Osteocyte (in vitro differentiated cells): ENCODE measurements around the gene SCARF2. TPM values are rescaled to one million over a fixed set of nuclear protein-coding genes. Genes with fewer than 3 reads are reported as not detected.
A peak's percentile ranks its signal among the peaks of the same experiment; 100 is the strongest.
"Not testable (repeated sequence)": the region's sequence is repeated elsewhere in the genome, so short reads cannot be mapped to it uniquely, and the experiment has no call there.

Experiments
- DNase-seq: peaks from one replicate; pipeline ENCODE4 v3.0.0; 2021; ENCODE audit warnings: mixed read lengths; ENCODE audit not compliant: unreplicated experiment; ENCODE audit errors: extremely low spot score
- H3K27ac Mint-ChIP-seq: one replicate; pipeline ENCODE4 v1.8.0; 2021; ENCODE audit warnings: mild to moderate bottlenecking, mixed read lengths; ENCODE audit not compliant: unreplicated experiment
- H3K27me3 Mint-ChIP-seq: one replicate; pipeline ENCODE4 v1.8.0; 2021; ENCODE audit warnings: mixed read lengths; ENCODE audit not compliant: unreplicated experiment
- H3K36me3 Mint-ChIP-seq: one replicate; pipeline ENCODE4 v1.8.0; 2021; ENCODE audit warnings: mixed read lengths; ENCODE audit not compliant: unreplicated experiment
- H3K4me1 Mint-ChIP-seq: one replicate; pipeline ENCODE4 v1.8.0; 2021; ENCODE audit warnings: mixed read lengths; ENCODE audit not compliant: unreplicated experiment
- H3K4me3 Mint-ChIP-seq: one replicate; pipeline ENCODE4 v1.8.0; 2021; ENCODE audit warnings: mild to moderate bottlenecking, moderate library complexity, mixed read lengths; ENCODE audit not compliant: unreplicated experiment
- H3K9me3 Mint-ChIP-seq: one replicate; pipeline ENCODE4 v1.8.0; 2021; ENCODE audit warnings: mixed read lengths; ENCODE audit not compliant: unreplicated experiment
- total RNA-seq: library from RNA; stranded (reverse); gene quantifications from 2 replicates; pipeline ENCODE4 v1.2.1, GENCODE V29; 2021
- TF ChIP-seq, protein P1 (sequence below): fragments of 200-600 bp; sonication (generic); IDR thresholded peaks from 2 replicates; pipeline ENCODE4 v1.5.0; 2021; ENCODE audit warnings: antibody characterized with exemption, mild to moderate bottlenecking, moderate library complexity

The SCARF2 gene
- total RNA-seq, 1 donor from 2014 or later, result 50.8 TPM

- Mint-ChIP-seq H3K27me3 (no peaks in the 10 kb centered on the region), H3K9me3 (no peaks in the 10 kb centered on the region), H3K4me1 (peaks cover 36% of the 10 kb centered on the region), H3K4me3 (peak overlapping the region; percentile 87), H3K27ac (no peak overlapping the region), H3K36me3 (peaks cover 5% of the 10 kb centered on the region)
- no peak for DNase-seq
- TF ChIP-seq, protein P1, sequence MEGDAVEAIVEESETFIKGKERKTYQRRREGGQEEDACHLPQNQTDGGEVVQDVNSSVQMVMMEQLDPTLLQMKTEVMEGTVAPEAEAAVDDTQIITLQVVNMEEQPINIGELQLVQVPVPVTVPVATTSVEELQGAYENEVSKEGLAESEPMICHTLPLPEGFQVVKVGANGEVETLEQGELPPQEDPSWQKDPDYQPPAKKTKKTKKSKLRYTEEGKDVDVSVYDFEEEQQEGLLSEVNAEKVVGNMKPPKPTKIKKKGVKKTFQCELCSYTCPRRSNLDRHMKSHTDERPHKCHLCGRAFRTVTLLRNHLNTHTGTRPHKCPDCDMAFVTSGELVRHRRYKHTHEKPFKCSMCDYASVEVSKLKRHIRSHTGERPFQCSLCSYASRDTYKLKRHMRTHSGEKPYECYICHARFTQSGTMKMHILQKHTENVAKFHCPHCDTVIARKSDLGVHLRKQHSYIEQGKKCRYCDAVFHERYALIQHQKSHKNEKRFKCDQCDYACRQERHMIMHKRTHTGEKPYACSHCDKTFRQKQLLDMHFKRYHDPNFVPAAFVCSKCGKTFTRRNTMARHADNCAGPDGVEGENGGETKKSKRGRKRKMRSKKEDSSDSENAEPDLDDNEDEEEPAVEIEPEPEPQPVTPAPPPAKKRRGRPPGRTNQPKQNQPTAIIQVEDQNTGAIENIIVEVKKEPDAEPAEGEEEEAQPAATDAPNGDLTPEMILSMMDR, result no peak
These were observed 42.3 kb downstream of the SCARF2 start for GRCh38 chr22:20395181-20395906.

- peak; percentile 95 for DNase-seq
- Mint-ChIP-seq H3K27ac (peak within 1 kb of the TSS; percentile 95), H3K4me1 (peaks cover 36% of the 10 kb centered on the region), H3K36me3 (peaks cover 2% of the 10 kb centered on the region), H3K4me3 (peak within 1 kb of the TSS; percentile 87), H3K27me3 (no peaks in the 10 kb centered on the region), H3K9me3 (peaks cover 6% of the 10 kb centered on the region)
- TF ChIP-seq, protein P1, result no peak
These were observed 43.7 kb downstream of the SCARF2 start, which contains the start of gene ZNF74 for GRCh38 chr22:20393705-20394476. TSS of gene ZNF74 (plus strand) at chr22:20394151. CDS start at chr22:20394629, 478 bp downstream.

- DNase-seq, result no peak
- Mint-ChIP-seq H3K4me1 (peaks cover 33% of the 10 kb centered on the region), H3K27me3 (peaks cover 3% of the 10 kb centered on the region), H3K4me3 (peak overlapping the region; percentile 87), H3K9me3 (peaks cover 6% of the 10 kb centered on the region), H3K36me3 (peaks cover 2% of the 10 kb centered on the region), H3K27ac (peak overlapping the region; percentile 95)
- TF ChIP-seq, protein P1, result no peak
These were observed 44.5 kb downstream of the SCARF2 start for GRCh38 chr22:20392983-20393704.

GRCh38 chr22:20392365-20392881 lies 45.2 kb downstream of the SCARF2 start:
- not testable (repeated sequence) for DNase-seq, H3K27ac Mint-ChIP-seq, H3K36me3 Mint-ChIP-seq, H3K9me3 Mint-ChIP-seq, H3K27me3 Mint-ChIP-seq, H3K4me3 Mint-ChIP-seq
- H3K4me1 Mint-ChIP-seq, result peaks cover 33% of the 10 kb centered on the region

DNA sequence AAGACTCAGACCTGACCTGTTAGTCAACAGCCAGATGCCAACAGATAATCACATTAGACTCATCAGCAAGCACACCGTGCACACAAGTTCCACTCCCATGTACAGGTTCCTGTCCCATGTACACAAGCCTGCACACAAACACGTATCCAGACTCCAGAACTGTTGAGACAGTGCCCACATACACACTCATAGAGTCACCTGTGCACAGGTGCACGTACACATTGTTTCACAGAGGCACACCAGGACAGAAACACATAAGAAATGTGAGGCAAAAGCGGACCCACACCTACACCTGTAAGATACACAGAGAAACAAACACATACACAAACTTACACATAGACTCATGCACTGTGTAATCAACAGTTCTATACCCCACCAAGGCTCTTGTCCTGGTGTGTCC lies 46.4 kb downstream of the SCARF2 start:
- Mint-ChIP-seq H3K9me3 (peaks cover 6% of the 10 kb centered on the region), H3K27ac (no peak overlapping the region), H3K4me3 (no peak overlapping the region), H3K36me3 (no peaks in the 10 kb centered on the region), H3K4me1 (peaks cover 23% of the 10 kb centered on the region), H3K27me3 (peaks cover 20% of the 10 kb centered on the region)
- no peak for DNase-seq
- TF ChIP-seq, protein P1, result no peak
